HG03354 (cell line): ENCODE results near the gene FGF1.

Source experiments
- ATAC-seq: cut with Tn5 transposase; IDR thresholded peaks from one replicate; pipeline ENCODE4 v1.9.1; 2021; ENCODE audit warnings: mild to moderate bottlenecking; ENCODE audit not compliant: unreplicated experiment, poor library complexity, severe bottlenecking

Gene FGF1

DNA sequence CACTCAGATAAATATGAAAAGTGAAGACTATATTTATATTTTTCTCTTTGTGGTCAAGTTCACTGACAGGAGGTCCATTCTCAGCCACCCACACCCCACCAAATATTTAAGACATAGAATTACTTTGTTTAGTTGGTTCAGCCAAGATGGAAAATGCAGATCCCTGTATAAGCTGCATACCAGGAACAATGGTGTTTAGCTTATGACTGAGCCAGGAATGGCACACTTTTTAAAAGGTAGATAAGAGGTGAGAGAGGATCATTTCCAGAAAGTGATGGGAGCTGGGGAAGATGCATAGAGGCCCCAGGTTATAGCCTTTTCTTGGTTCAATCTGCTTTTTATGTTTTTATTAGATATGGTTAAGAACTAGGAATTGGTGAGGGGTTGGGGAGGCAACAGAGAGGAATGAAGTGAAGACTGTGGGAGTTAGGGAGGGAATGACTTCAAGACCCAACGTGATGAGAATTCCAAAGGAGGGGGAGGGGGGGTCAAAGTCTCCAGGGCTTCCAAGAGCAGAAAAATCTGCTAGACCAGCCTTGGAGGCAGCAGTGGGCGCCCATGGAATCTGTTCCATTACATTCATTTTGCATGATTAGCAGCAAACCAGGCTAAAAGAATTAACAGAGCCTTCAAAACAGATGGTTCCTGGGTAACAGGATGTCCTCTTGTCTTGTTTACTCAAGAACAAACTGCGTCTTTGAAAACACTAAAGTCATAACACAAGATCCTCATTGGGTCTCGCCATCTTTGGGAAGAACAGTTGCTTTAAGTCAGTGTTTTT lies 95.2 kb downstream of the FGF1 start:
- no peak for ATAC-seq

DNA sequence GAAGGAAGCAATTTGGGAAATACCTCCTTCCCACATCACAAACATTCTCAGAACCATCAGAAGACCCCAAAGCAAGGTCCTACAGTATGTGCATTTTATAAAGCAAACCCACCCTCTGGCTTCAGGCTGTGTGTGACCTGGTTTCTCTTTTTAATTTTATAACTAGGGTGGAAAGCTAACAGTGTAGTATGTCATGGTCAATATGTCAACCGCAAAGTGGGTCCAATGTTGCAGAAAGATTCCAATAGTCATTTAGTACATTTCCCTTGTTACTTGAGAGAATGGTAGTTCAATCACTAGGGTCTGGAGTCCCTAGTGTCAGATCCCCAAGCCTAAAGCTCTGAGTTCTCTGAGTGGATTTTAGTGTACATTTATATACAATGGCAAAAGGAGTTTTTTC lies 96.2 kb downstream of the FGF1 start:
- ATAC-seq = no peak

DNA sequence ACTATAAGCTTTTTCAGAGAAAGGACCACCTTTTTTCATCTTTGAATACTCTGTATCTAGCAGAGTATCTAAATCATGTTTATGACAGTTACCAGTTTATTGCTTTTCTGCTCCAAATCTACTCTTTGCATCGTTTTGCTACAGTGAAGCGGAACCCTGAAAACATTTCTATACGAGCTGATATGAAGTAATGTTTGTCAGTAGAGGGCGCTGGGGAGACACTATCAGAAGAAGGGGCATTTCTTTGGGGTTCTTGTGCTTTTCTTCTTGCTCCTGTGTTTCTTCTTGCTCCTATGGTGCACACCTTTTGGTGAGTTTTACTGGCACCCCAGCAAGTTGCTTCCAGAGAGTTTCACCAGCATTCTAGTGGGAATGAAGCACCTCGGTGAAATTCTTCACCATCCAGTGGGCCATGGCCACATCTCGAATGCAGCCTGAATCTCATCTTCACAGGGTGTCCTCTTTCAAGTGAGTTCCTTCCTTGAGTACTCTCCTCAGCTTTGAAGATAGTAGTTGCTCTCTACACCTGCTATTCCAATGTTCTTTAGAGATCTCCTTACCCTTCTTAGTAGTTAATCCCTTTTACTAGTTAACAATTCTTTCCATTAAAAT lies 98.4 kb downstream of the FGF1 start:
- ATAC-seq = no peak

DNA sequence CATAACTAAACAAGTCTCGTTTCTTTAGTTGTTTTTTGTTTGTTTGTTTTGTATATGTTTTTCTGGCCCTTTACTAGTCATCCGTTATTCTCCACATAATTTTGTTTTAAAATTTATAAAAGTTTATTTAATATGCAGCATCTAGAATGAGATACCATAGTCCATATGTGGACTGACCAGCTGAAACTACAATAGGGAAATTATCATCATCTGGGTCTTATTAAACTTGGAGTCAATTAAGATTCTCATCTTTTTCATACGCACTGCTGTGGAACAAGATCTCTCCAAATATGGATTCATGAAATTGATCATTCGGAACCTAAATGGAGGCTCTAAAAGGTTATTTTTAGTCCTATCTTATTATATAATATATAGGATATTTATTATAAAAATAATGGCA lies 99.3 kb downstream of the FGF1 start:
- no peak for ATAC-seq

DNA sequence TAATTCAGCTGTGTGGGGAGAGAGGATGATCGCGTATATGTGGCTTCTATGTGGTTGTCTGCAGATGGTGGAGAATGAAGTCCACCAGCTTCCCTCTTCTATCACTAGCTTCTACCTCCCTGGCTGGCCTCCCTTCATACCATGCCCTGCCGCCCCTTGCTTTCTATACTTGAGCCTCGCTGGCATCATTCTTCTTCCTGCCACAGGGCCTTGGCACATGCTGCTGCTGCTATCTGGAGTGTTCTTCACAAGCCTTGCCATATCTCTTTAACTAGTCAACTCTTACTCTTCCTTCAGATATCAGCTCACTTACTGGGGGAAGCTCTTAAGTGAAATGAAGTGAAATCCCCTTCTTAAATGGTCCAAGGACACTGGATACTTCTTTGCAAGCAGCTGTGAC lies 100.4 kb downstream of the FGF1 start:
- no peak for ATAC-seq

DNA sequence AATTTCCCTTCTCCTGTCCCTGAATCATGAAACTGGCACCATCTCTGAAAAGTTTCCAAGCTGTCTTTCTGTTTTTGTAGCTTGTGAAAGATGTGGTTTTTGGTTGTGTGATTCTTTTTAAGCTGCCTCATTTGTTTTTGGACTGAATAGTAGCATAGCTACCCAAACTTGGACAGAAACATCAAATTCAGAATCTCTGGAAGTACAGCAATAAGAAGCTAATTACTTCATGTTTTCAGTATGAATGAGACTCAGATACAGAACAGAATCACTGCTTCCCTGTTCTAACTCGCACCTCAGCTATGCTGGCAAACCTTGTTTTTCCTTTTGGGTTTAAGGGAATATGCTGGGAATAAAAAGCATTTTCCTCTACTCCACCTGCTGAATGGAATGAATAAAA lies 101.0 kb downstream of the FGF1 start:
- ATAC-seq = no peak

DNA sequence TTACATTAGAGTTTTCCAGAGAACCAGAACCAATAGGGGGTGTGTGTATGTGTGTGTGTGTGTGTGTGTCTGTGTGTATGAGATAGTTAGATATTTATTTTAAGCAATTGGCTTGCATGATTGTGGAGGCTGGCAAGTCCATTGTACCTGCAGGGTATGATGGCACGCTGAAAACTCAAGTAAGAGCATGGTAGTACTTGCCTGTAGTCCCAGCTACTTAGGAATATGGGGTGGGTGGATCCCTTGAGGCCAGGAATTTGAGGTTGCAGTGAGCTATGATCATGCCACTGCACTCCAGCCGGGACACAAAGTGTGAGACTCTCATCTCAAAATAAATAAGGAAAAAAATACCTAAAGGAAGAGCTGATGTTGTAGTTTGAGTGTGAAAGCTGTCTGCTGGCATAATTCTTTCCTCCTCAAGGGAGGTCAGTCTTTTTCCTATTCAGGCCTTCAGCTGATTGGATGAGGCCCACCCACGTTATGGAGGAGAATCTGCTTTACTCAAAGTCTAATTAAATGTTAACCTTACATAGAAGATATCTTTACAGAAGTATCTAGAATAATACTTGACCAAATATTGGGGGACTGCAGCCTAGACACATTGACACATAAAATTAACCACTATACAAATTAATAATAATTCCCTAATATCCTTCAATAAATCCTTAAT lies 107.6 kb downstream of the FGF1 start:
- ATAC-seq = no peak

DNA sequence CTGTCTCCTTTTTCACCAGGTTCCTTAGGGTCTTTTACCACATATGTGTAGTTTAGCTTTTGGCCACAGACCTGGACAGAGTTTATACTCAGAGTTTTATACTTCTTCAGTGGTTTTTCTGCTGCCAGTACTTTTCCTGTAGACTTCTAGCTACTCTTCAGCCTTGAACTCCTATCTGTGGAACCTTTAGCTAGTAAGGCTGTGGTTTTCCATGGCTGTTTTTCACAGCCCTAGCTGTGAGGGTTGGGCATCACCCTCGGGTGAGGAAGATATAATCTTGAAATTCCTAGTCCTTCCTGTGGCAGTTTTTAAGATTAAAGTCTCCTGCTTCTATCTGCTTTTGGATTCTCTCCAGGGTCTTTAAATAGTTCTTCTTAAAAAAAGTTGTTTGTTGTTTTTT lies 109.1 kb downstream of the FGF1 start:
- no peak for ATAC-seq

DNA sequence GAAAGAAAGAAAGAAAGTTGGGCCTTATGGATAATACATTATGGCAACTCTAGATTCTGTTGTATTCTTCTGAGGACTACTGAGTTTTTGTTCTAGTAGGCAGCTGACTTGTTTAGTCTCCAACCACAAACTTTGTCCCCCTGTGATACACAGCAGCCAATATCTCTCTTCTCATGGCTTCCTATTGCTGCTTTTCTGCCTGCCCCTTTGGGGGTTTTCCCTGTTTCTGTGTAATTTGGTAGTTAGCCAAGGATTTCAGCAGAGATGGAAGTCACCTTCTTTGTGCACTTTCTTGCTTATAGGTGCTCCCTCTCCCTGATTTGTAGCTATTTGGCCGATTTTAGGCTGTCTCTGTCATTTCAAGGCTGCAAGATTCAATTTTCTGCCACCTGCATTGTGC lies 109.6 kb downstream of the FGF1 start:
- no peak for ATAC-seq

DNA sequence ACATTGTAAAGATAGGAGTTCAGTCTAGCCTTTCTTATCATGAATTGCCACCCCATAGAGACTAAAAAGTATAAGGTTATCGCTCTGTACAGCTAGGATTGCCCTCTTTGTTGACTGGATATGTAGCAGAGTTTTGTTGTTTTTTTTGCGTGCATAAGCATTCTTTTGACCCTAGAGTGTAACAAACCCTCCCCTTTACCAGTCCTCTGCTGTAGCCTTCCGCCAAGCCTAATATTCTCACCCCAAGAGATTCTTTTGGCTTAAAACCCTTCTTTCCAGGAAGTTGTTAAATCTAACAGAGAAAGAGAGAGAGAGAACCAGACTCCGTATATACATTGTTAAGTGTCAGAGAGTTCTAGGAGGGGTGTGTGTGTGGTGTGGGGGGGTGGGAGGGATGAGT lies 113.9 kb downstream of the FGF1 start:
- no peak for ATAC-seq

DNA sequence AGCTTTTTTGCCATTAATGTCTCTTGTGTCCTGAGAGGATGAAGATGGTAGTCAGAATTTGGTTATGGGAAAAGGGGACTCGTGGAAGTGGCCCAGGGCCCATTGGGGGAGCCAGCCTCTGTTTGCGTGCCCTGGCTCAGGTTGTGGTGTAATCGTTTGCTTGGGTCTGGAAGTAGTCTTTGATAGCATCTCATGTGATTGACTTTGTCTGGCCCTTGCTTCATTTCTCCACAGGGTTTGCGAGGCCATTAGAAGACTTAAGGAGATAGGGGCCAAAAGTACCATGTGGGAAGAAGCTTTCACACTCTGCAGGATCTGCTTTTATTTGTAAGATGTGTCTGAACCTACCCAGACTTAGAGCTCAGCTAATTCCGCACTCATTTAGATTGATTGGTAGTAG lies 114.5 kb downstream of the FGF1 start:
- no peak for ATAC-seq

DNA sequence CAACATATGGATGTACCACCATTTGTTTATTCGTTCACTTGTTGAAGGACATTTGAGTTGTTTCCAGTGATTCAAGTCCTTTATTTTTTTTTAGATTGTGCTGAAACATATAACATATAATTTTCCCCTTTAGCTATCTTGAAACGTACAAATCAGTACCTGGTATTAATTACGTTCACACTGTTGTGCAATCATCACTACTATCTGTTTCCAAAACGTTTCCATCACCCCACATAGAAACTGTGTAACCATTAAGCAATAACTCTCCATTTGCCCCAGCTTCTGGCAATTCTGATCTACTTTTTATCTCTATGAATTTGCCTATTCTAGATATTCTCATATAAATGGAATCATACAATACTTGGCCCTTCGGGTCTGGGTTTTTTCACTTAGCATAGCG lies 116.0 kb downstream of the FGF1 start:
- no peak for ATAC-seq

DNA sequence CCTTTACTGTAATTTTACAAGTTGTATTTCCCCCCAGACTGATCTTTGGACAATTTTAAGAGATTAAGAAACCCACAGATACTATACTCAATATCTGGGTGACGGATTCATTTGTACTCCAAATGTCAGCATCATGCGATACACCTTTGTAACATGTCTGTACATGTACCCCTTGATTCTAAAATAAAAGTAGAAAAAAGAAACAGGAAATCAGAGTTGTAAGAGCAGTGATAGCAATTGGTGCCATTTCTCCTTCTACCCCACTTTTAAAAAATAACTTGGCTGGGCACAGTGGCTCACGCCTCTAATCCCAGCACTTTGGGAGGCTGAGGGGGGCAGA lies 116.9 kb downstream of the FGF1 start:
- no peak for ATAC-seq

DNA sequence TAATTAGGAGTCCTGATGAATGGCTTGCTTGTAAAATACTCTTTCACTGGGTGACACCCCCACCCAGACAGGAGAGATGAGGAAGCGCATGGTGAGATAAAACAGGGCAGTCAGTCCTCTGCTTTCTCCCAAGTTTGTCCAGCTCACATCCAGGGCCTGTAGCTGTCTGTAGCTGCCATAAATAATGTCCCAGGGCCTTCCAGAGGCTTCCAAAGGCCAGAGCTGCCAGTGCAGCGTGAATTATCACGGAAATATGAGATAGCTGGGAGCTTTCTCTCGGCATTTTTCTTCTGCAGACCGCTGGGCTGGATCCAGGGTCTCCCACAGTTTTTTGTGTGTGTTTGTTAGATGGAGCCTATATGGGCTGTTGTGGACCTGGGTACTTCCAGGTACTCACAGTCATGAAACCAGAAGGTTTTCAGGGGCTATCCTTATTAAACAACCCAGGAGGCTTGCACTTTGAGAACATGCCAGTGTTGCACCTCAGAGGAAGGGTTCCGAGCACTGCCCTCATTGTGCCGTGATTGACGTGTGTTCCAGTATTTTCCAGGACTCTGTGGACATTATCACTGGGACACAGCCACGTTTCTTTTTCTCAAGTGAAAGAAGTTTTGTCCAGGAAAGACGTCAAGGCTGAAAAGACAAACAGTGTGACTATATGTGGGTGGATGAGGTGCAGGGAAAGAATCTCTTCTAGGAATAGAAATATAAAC lies 117.5 kb downstream of the FGF1 start:
- ATAC-seq = no peak

DNA sequence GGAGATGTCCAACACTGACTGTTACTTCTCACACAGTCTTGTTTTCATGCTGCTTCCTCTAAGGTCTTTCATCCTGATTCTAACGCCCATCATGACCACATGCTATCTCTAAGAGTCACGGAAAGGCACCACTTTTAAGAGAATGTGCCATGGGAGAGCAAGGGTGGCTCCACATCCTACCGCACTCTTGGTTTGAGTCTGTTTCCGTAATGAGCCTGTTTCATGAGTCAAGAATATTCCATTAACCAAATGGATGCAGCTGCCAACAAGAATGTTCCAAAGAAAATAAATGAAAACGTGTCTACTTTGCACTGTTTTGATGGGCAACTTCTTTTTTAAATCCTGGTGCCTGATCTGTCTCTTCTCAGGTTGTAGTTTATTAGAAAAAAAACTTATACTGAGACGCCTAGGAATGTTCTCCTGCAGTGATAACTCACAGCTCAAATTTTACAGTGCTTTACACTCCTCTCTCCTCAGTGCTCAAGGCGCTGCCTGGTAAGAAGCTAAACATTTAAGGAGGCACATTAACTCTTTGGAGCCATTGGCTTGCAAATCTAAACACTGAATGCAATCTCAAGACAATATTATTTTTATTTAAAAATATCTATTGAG lies 124.3 kb downstream of the FGF1 start:
- ATAC-seq = no peak

DNA sequence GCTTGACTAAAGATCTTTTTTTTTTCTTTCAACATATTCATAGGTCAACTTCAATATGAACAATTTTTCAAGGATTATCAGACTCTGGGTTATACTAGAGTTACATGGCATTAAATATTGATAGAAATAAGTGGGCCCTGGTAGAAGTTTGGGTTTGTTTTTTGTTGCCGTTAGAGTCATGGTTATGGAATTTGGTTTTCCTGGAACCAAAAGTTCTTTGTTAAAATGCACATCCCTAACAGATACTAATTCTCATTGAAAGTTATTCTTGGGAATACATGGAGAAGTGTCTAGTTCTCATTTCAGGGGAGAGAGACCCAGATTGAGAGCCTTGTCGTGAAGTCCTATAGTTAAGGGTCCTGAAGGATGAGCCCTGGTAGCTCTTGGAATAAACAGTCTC lies 124.9 kb downstream of the FGF1 start:
- ATAC-seq = no peak

DNA sequence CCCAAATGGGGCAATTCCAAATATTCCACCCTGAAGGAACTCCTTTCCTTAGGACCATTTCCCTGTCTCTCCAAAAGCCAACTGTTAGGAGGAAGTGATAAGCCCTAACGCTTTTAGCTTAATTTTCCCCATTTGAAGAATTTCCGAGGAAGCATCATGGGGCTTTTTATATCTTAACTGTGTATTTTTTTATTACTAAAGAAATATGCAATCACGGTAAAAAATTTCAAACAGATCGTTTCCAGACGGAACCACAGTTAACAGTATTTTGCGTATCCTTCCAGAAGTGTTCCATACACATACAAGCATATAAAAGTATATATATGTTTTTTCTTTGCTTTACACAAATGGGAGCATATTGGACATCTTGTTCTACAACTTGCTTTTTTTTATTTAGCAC lies 133.8 kb downstream of the FGF1 start:
- no peak for ATAC-seq

DNA sequence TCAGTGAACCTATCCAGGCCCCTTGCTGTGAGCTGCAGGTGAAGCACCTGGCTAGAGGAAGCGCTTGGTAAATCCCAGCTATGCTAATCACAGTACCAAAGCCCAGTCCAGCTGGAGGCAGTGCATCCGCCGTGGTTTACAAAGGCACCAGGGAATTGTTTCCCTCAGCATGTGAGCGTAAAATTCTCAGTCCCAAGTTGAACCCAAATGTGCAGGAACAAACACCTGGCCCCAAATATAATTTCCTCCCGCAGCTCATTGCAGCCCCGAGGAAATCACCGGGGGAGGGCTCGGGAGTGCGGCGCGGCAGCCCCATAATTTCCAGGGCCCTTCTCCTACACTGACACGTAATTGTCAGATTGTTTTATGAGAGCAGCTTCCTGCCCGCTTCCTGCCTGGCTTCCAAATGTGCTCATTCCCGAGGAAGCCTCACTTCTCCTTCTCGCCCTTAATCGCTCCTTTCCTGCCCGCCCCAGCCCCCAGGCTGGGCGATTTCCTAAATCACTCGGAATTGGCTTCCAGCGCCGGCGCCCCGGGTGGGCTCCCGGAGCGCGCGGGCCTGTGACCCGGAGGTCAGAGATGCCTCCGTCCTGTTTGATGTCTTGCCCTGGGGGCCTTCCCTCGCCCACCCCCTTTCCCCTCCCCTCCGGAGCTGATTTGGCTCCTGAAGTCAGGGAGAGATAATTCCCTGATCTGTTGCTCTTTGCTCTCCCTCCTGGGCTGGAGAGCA lies 134.4 kb downstream of the FGF1 start:
- no peak for ATAC-seq

DNA sequence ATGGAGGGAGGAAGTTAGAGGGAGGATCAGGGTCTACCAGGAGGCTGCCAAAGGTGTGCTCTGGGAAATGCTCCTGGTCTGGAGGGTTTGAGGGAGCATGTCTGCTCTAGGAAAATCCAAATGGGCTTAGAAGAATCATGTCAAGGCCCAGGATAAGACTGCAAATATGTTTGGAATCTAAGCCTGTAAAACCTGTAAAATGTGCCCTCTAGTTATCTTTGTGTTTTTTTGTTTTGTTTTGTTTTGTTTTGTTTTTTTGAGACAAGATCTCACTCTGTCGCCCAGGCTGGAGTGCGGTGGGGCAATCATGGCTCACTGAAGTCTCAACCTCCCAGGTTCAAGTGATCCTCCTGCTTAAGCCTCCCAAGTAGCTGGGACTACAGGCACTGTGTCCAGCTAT lies 135.4 kb downstream of the FGF1 start:
- ATAC-seq = no peak

DNA sequence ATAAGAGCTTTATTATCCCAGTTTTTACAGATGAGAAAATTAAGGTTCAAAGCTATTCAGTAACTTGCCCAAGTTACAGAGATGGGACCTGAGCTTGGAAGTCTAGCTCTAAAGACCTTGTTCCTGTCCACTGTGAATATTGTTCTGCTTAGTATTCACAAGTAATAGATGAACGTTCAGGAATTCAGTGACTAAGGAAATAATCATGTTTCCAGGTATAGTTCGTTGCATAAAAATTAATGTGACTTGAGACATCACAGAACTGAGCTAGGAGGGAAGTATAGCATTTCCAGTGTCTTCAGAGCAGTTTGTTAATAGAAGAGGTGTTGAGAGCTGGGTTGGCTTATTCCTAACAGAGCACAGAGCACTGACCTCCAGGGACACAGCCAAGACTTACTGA lies 136.1 kb downstream of the FGF1 start:
- ATAC-seq = no peak
